ENCODE data around the gene PKD1L1. TPM values are rescaled to one million over a fixed set of nuclear protein-coding genes. Genes with fewer than 3 reads are reported as not detected.

PKD1L1 gene
- total RNA-seq, 1 experiment from 2014 or later = 0.17 TPM

DNA sequence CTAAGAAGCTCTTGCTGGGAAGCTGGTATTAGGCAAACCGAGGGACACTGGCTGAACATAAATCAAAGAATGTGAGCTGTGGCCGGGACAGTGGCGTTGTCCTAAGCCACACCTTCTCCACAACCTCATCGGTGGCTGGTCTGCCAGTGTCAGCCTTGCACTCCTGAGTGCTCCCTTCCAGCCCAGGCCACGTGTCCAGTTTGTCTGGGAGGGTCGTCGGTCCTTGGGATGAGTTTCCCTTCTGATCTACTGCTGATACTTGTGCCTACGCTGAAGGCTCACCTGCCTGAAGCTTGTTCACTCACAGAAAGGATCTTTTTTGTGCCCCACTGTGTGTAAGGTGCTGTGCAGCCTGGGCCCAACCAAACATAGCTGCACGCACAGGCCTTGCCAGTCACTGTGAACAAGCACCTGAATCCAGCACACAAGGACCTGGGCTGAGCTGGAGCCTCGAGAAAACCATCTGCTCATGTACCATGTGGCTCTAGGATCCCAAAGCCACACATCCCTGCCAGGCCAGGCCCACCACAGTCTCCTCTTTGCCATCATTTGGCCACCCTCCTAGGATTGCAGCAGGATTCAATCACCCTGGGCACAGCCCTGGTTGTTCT is 116.1 kb downstream of the PKD1L1 start:
- Histone ChIP-seq H3K9me2 (ENCODE audit: insufficient read depth) (no peaks in the 10 kb centered on the region), H3K79me2 (ENCODE audit: insufficient read depth, low read length) (no peaks in the 10 kb centered on the region), H3K9ac (ENCODE audit: low read length) (no peak overlapping the region), H3K27me3 (ENCODE audit: insufficient read depth, low read length) (peaks cover 5% of the 10 kb centered on the region; the same call in 1 of the 2 replicates), H3K4me1 (ENCODE audit: control insufficient read depth in 1 of 2, insufficient read depth in 2 of 2, low read length in 2 of 2) (no peaks in the 10 kb centered on the region), H3K36me3 (ENCODE audit: control insufficient read depth in 1 of 2, insufficient read depth in 2 of 2, low read length in 2 of 2) (no peaks in the 10 kb centered on the region), H4K20me1 (ENCODE audit: insufficient read depth) (no peaks in the 10 kb centered on the region), H3K9me3 (ENCODE audit: control insufficient read depth in 1 of 2, insufficient read depth in 1 of 2, low read depth in 1 of 2, low read length in 2 of 2) (no peaks in the 10 kb centered on the region), H3K27ac (ENCODE audit: low read depth, low read length) (no peak overlapping the region), H3K4me2 (ENCODE audit: low read length) (no peak overlapping the region), H2AFZ (ENCODE audit: low read depth, low read length, poor library complexity, severe bottlenecking) (no peak overlapping the region), H3K4me3 (replicated peaks in 1 of 2; ENCODE audit: low read depth in 1 of 2, low read length in 2 of 2) (no peak overlapping the region)
- DNase-seq (ENCODE audit: low read depth, low spot score) (no peak), ATAC-seq (no peak)
- BruUV-seq (replicated peaks) = no TSS peak
- no peak for TF ChIP-seq EZH2 (IDR thresholded peaks at IDR 0.05)
- TF ChIP-seq, protein P1, sequence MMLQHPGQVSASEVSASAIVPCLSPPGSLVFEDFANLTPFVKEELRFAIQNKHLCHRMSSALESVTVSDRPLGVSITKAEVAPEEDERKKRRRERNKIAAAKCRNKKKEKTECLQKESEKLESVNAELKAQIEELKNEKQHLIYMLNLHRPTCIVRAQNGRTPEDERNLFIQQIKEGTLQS (IDR thresholded peaks at IDR 0.05) = no peak
- no peak for TF ChIP-seq ZFX (IDR thresholded peaks at IDR 0.05)
- ChIA-PET POLR2A (no interaction called here), RAD21 (ENCODE audit: low non-redundant PET in 1 of 2, low total read pairs in 2 of 2, uncharacterized antibody in 2 of 2, unreplicated experiment in 2 of 2) (no interaction called here), CTCF (no interaction called here)
- intact Hi-C loops (cut with micrococcal nuclease) = no loop called here

DNA sequence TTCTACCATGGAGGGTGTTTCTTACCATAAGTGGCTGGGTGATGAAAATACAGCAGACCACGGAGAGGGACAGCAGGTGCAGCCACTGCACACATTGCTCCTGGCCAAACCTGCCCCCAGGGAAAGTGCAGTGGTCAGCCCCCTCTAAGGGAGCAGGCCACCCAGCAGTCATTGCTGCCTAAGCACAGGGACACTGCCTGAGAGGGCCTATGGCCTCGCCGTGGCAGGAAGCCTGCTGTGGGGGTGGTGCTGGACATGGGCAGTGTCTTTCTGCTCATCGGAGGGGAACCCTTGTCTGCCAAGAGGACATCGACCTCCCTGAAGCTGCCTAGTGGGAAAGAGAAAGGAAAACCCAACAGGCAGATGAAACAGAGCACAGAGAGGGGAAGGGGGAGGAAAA is 118.3 kb downstream of the PKD1L1 start:
- ATAC-seq (no peak), DNase-seq (ENCODE audit: low read depth, low spot score) (no peak)
- Histone ChIP-seq H3K9ac (ENCODE audit: low read length) (no peak overlapping the region), H2AFZ (ENCODE audit: low read depth, low read length, poor library complexity, severe bottlenecking) (no peak overlapping the region), H3K4me2 (ENCODE audit: low read length) (no peak overlapping the region), H3K36me3 (ENCODE audit: control insufficient read depth in 1 of 2, insufficient read depth in 2 of 2, low read length in 2 of 2) (no peaks in the 10 kb centered on the region), H3K4me3 (replicated peaks in 1 of 2; ENCODE audit: low read depth in 1 of 2, low read length in 2 of 2) (no peak overlapping the region), H3K79me2 (ENCODE audit: insufficient read depth, low read length) (no peaks in the 10 kb centered on the region), H3K27ac (ENCODE audit: low read depth, low read length) (no peak overlapping the region), H3K9me2 (ENCODE audit: insufficient read depth) (no peaks in the 10 kb centered on the region), H3K9me3 (ENCODE audit: control insufficient read depth in 1 of 2, insufficient read depth in 1 of 2, low read depth in 1 of 2, low read length in 2 of 2) (no peaks in the 10 kb centered on the region), H3K4me1 (ENCODE audit: control insufficient read depth in 1 of 2, insufficient read depth in 2 of 2, low read length in 2 of 2) (no peaks in the 10 kb centered on the region), H4K20me1 (ENCODE audit: insufficient read depth) (no peaks in the 10 kb centered on the region), H3K27me3 (ENCODE audit: insufficient read depth, low read length) (peaks cover 5% of the 10 kb centered on the region; the same call in 1 of the 2 replicates)
- RAD21 ChIA-PET (ENCODE audit: low non-redundant PET in 1 of 2, low total read pairs in 2 of 2, uncharacterized antibody in 2 of 2, unreplicated experiment in 2 of 2) = no interaction called here
- POLR2A ChIA-PET = no interaction called here
- intact Hi-C loops (cut with micrococcal nuclease) = no loop called here
- no peak for TF ChIP-seq POLR2A (IDR thresholded peaks at IDR 0.05; ENCODE audit: borderline replicate concordance, extremely low read depth, insufficient read depth, insufficient read length)
- no peak for TF ChIP-seq POLR2AphosphoS5 (IDR thresholded peaks at IDR 0.05; ENCODE audit: low read depth, low read length)
- no peak for TF ChIP-seq ZNF274 (IDR thresholded peaks at IDR 0.05; ENCODE audit: low read depth, low read length)
- TF ChIP-seq YY1 (IDR thresholded peaks at IDR 0.05; ENCODE audit: extremely low read depth, insufficient replicate concordance, low read depth, low read length) = no peak
- TF ChIP-seq, protein P2, sequence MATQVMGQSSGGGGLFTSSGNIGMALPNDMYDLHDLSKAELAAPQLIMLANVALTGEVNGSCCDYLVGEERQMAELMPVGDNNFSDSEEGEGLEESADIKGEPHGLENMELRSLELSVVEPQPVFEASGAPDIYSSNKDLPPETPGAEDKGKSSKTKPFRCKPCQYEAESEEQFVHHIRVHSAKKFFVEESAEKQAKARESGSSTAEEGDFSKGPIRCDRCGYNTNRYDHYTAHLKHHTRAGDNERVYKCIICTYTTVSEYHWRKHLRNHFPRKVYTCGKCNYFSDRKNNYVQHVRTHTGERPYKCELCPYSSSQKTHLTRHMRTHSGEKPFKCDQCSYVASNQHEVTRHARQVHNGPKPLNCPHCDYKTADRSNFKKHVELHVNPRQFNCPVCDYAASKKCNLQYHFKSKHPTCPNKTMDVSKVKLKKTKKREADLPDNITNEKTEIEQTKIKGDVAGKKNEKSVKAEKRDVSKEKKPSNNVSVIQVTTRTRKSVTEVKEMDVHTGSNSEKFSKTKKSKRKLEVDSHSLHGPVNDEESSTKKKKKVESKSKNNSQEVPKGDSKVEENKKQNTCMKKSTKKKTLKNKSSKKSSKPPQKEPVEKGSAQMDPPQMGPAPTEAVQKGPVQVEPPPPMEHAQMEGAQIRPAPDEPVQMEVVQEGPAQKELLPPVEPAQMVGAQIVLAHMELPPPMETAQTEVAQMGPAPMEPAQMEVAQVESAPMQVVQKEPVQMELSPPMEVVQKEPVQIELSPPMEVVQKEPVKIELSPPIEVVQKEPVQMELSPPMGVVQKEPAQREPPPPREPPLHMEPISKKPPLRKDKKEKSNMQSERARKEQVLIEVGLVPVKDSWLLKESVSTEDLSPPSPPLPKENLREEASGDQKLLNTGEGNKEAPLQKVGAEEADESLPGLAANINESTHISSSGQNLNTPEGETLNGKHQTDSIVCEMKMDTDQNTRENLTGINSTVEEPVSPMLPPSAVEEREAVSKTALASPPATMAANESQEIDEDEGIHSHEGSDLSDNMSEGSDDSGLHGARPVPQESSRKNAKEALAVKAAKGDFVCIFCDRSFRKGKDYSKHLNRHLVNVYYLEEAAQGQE (IDR thresholded peaks at IDR 0.05; ENCODE audit: low read depth) = no peak
- TF ChIP-seq EZH2 (IDR thresholded peaks at IDR 0.05) = no peak
- TF ChIP-seq FOSL1 (IDR thresholded peaks at IDR 0.05; ENCODE audit: low read depth) = no peak
- no peak for TF ChIP-seq ZFX (IDR thresholded peaks at IDR 0.05)
- TF ChIP-seq, protein P1 (IDR thresholded peaks at IDR 0.05) = no peak
- no peak for TF ChIP-seq EZH2phosphoT487 (IDR thresholded peaks at IDR 0.05; ENCODE audit: borderline replicate concordance)
- TF ChIP-seq ELF1 (IDR thresholded peaks at IDR 0.05; ENCODE audit: borderline replicate concordance, low read depth) = no peak
- no peak for TF ChIP-seq TCF7L2 (IDR thresholded peaks at IDR 0.05; ENCODE audit: borderline replicate concordance, extremely low read depth, insufficient read depth, insufficient read length)
- CTCF ChIA-PET = interaction anchor here (0.9 kb wide), 1 partner anchor 11 kb away, joined by 3 read pairs; no protein-coding TSS in a partner anchor
- BruUV-seq (replicated peaks) = no TSS peak

Measured in HCT116 (cell line).